NCI-H748 (cell line): ENCODE measurements around the gene TCTN1.

Source experiments
- DNase-seq: peaks from one replicate; lab custom pipeline; 2025; ENCODE audit not compliant: unreplicated experiment; lab: John Stamatoyannopoulos, UW

TCTN1 gene

DNA sequence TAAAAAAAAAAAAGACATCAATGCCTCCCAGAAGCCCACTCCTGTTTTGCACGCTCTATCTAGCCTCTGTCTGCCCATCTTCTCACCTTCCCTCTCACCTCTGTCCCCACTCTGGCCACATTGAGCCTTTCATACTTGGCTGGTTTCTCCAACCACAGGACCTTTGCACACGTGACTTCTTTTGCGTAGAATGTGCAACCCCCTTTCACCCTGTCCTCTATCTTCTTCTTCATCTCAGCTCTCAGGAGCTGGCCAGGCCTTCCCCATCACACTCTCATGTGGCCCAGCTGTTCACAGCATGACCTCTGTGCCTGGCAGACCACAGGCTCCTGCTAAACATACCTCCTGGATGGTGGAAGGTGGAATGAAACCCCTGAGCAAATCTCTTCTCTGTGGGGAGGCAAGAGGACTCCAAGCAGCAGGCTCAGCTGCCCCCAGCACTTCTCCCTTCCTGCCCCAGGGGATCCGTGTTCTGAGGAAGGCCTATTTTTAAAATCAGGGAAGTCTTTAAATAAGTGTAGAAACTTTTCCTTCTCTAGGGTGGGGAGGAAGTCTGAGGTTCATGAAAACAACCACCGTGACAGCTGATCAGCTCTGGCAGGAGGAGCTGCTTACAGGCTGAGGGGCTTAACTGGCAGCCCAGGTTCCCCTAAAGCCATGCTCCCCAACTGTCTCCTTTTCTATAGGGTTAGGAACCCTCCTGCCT, 63.4 kb downstream of the TCTN1 start:
- DNase-seq = no peak

- DNase-seq = no peak
Measured at GRCh38 chr12:110677982-110678381, 64.1 kb downstream of the TCTN1 start.

GRCh38 chr12:110679201-110679600, 65.3 kb downstream of the TCTN1 start:
- DNase-seq = no peak

- DNase-seq = no peak
Measured at GRCh38 chr12:110680032-110680431, 66.1 kb downstream of the TCTN1 start.

DNA sequence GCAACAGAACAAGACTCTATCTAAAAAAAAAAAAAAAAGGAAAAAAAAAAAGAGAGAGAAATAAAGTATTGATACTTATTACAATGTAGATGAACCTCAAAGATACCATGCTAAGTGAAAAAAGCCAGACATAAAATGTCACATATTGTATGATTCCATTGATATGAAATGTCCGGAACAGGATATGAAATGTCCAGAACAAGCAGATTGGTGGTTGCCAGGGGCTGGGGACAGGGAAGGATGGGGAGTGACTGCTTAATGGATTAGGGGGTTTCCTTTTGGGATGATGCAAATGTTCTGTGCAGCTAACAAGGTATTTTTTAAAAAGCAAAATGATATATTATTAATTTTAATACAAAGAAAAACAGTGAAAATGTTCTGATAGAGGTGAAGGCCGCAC, 70.0 kb downstream of the TCTN1 start:
- no peak for DNase-seq

GRCh38 chr12:110684312-110684836, 70.4 kb downstream of the TCTN1 start:
- DNase-seq = no peak

GRCh38 chr12:110686294-110686903, 72.5 kb downstream of the TCTN1 start:
- no peak for DNase-seq

DNA sequence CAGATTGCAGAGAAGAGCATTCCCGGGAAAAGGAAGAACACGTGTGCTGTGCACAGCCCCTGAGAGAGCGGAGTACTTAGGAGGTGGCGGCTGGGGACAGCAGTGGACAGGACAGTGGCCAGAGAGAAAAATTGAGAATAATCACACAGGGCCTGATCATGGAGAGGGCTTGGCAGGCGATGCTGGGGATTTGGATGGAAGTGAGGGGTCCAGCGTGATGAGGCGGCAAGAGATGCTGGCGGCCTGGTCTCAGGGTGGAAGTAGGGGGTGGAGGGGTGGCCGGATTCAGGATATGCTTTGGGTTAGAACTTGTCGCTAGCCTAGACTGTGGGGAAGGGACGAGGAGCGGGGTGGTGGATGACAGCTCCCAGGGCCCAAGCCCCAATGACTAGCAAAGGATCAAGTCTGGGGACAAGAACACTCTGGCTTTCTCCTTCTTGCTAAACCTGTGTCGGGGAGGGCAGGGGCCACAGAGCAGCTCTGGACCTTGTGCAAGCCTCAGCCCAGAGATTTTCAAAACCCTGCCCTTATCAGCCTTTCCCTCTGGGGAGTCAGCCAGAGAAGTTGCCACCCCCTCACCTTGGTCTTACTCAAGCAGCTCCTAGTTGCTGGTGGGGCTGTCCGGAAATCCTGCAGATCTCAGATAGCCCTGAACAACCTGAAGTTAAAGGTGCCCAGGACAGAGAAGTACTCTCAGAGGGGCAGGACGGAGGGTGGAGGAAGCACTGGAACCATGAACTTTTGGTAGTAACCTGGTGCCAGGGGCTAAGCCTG, 73.7 kb downstream of the TCTN1 start:
- DNase-seq = no peak

GRCh38 chr12:110688446-110689280, 74.7 kb downstream of the TCTN1 start, which contains the start of gene HVCN1:
HVCN1 (minus strand) TSS chr12:110689115; CDS start chr12:110683245, 5,870 bp downstream.
- peak; percentile 12 for DNase-seq

GRCh38 chr12:110689281-110690126, 75.6 kb downstream of the TCTN1 start:
- no peak for DNase-seq

DNA sequence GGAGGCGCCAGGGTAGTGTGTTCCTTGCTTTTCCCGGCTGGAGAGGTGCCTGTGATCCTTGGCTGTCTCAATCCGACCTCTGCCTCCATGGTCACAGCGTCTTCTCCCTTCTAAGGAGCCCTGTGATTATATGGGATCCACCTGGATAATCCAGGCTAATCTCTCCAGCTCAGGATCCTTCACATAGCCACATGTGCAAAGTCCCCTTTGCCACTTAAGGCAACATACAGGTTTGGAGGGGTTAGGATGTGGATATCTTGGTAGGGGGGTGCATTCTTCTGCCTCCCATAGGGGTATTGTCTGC, 76.2 kb downstream of the TCTN1 start:
- DNase-seq = no peak

- no peak for DNase-seq
Measured at GRCh38 chr12:110693731-110694130, 79.8 kb downstream of the TCTN1 start.

DNA sequence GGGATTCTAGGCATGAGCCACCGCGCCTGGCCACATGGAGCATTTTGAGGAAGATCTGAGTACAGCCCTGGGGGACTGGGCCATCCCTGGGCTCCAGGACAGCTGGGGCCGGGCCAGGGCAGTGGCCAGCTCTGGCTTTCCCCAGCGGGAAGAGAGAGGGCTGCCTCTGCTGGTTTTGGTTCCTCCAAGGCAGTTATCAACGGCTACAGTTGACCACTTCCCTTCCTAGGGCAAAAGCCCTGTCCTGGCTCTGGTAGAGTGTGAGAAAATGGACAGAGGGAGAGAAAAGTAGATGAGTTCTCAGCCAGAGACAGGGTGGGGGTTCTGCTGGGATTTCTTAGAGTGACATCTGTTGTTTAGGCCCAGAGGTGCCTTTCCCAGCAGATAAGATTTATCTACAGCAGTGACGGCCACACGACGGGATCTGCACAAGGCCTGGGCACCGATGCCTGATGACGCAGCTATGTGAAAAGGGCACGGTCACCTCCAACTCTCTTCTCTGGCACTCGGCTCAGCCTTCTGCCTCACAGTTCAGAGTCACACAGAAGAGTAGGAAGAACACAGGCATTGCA, 80.5 kb downstream of the TCTN1 start:
- DNase-seq = no peak

DNA sequence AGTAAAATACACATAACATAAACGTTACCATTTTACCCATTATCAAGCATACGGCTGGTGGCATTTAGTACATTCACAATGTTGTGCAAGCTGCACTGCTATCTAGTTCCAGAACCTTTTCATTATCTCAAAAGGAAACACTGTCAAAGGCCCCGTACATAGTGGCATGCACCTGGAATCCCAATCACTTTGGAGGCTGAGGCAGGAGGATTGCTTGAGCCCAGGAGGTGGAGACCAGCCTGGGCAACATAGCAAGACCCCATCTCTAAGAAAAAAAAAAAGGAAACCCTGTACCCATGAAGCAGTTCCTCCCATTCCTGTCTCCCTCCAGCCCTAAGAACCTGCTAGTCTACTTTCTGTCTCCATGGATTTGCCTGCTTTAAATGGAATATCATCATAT, 82.4 kb downstream of the TCTN1 start:
- DNase-seq = no peak

DNA sequence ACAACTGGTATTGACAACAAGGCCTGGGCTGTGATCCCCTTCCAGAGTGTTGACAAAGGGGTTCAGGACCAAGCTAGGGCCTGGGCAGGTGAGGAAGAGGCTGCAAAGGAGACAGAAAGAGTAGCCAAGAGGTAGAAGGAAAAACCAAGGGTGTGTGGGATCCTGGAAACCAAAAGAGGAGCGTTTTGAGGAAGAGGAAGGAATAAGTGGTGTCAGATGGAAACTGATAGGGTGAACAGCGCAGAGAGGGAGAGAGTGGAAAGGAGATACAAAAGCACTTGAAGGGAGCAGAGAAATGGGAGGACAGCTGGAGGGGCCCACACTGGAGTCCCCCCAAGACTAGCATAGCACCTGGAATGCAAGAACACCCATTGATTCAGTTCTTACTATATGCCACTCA, 83.3 kb downstream of the TCTN1 start:
- DNase-seq = no peak

- DNase-seq = peak; percentile 54
Measured at GRCh38 chr12:110698171-110698902, 84.4 kb downstream of the TCTN1 start.
